ENCODE measurements around the gene FLNB. TPM values are rescaled to one million over a fixed set of nuclear protein-coding genes. Genes with fewer than 3 reads are reported as not detected.

Gene FLNB
- total RNA-seq, 2 donors from 2014 or later = 96.9 to 139 TPM

DNA sequence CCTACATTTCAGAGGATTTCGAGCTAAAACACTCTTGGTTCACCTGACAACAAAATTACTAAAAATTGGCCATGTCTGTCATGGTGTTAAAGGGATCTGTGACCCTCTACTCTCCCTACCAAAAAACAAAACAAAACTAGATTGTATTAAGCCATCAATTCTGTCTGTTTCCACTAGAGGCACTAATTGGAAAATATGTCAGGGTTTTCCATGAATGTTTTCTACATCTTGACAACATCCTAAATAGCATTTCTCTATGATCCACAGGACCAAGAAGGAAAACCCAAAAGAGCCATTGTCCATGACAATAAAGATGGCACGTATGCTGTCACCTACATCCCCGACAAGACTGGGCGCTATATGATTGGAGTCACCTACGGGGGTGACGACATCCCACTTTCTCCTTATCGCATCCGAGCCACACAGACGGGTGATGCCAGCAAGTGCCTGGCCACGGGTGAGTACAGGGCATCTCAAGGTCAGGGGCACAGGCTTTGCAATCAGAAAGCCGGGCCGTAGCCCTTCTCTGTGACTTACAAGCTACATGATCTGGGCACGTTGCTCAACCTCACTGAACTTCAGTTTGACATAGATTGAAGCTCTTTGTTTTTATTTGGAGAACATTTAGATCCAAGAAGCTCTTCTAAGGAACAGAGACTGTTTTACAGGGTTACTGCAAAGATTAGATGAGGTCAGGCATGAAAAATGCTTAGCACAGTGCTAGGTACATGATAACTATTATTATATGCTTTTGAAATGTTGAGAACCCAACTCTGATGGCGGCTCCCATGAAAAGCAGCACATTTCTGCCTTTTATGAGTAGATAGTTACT, 127.7 kb downstream of the FLNB start:
- Histone ChIP-seq H3K27ac (peak overlapping the region; percentile 60 to 80), H3K9me3 (no peaks in the 10 kb centered on the region), H3K27me3 (replicated peaks; ENCODE audit: insufficient read depth) (no peaks in the 10 kb centered on the region), H3K36me3 (peaks cover 80% of the 10 kb centered on the region), H3K4me3 (no peak overlapping the region), H3K4me1 (ENCODE audit: control insufficient read depth in 1 of 2, low read depth in 2 of 2) (peaks cover 0 to 21% of the 10 kb centered on the region in 2 donors)
- TF ChIP-seq, protein P1, sequence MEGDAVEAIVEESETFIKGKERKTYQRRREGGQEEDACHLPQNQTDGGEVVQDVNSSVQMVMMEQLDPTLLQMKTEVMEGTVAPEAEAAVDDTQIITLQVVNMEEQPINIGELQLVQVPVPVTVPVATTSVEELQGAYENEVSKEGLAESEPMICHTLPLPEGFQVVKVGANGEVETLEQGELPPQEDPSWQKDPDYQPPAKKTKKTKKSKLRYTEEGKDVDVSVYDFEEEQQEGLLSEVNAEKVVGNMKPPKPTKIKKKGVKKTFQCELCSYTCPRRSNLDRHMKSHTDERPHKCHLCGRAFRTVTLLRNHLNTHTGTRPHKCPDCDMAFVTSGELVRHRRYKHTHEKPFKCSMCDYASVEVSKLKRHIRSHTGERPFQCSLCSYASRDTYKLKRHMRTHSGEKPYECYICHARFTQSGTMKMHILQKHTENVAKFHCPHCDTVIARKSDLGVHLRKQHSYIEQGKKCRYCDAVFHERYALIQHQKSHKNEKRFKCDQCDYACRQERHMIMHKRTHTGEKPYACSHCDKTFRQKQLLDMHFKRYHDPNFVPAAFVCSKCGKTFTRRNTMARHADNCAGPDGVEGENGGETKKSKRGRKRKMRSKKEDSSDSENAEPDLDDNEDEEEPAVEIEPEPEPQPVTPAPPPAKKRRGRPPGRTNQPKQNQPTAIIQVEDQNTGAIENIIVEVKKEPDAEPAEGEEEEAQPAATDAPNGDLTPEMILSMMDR (IDR thresholded peaks at IDR 0.05) = peak; percentile 41
- ATAC-seq (ENCODE audit: insufficient number of reproducible peaks, low FRiP score, low read depth) (no peak), DNase-seq (ENCODE audit: low spot score) (no peak)

GRCh38 chr3:58137306-58137705, 129.1 kb downstream of the FLNB start:
- no peaks in the 10 kb centered on the region for H3K27me3 ChIP-seq (replicated peaks; ENCODE audit: insufficient read depth)
- H3K4me3 ChIP-seq = no peak overlapping the region
- no peak for ATAC-seq (ENCODE audit: insufficient number of reproducible peaks, low FRiP score, low read depth)
- peaks cover 0 to 21% of the 10 kb centered on the region in 2 donors for H3K4me1 ChIP-seq (ENCODE audit: control insufficient read depth in 1 of 2, low read depth in 2 of 2)
- H3K9me3 ChIP-seq = no peaks in the 10 kb centered on the region
- DNase-seq (ENCODE audit: low spot score) = no peak
- peak overlapping the region; percentile 14 to 80 for H3K27ac ChIP-seq
- H3K36me3 ChIP-seq = peaks cover 82% of the 10 kb centered on the region
- TF ChIP-seq, protein P1 (IDR thresholded peaks at IDR 0.05) = no peak

- TF ChIP-seq, protein P1 (IDR thresholded peaks at IDR 0.05) = no peak
- ATAC-seq (ENCODE audit: insufficient number of reproducible peaks, low FRiP score, low read depth) = no peak
- no peaks in the 10 kb centered on the region for H3K27me3 ChIP-seq (replicated peaks; ENCODE audit: insufficient read depth)
- H3K36me3 ChIP-seq = peaks cover 90% of the 10 kb centered on the region
- no peak overlapping the region for H3K27ac ChIP-seq
- H3K4me3 ChIP-seq = no peak overlapping the region
- no peak for DNase-seq (ENCODE audit: low spot score)
- no peaks in the 10 kb centered on the region for H3K9me3 ChIP-seq
- peaks cover 0 to 13% of the 10 kb centered on the region in 2 donors for H3K4me1 ChIP-seq (ENCODE audit: control insufficient read depth in 1 of 2, low read depth in 2 of 2)
These were observed 133.6 kb downstream of the FLNB start for GRCh38 chr3:58141766-58142345.

GRCh38 chr3:58143417-58144055, 135.3 kb downstream of the FLNB start:
- ATAC-seq (ENCODE audit: insufficient number of reproducible peaks, low FRiP score, low read depth) = no peak
- no peak overlapping the region for H3K4me3 ChIP-seq
- no peak for DNase-seq (ENCODE audit: low spot score)
- TF ChIP-seq, protein P1 (IDR thresholded peaks at IDR 0.05) = no peak
- peaks cover 0 to 6% of the 10 kb centered on the region in 2 donors for H3K4me1 ChIP-seq (ENCODE audit: control insufficient read depth in 1 of 2, low read depth in 2 of 2)
- peaks cover 90% of the 10 kb centered on the region for H3K36me3 ChIP-seq
- no peaks in the 10 kb centered on the region for H3K27me3 ChIP-seq (replicated peaks; ENCODE audit: insufficient read depth)
- H3K27ac ChIP-seq = peak overlapping the region in 1 of 2 donors; percentile 2
- no peaks in the 10 kb centered on the region for H3K9me3 ChIP-seq

All from thoracic aorta (tissue), 2 donors.